PFSK-1 (cell line): Measurements from ENCODE around the gene ARMC6.

Experiments
- FOXP2 ChIP-seq: optimal IDR thresholded peaks from 2 replicates; pipeline ENCODE3; 2011; ENCODE audit warnings: borderline replicate concordance, control low read depth, inconsistent platforms; ENCODE audit not compliant: insufficient read depth; ENCODE audit errors: extremely low read length, extremely low read depth
- POLR2AphosphoS5 ChIP-seq: IDR thresholded peaks from 2 replicates; pipeline ENCODE4 v1.6.1; 2012; ENCODE audit warnings: low read depth, mild to moderate bottlenecking, control low read depth, low read length, moderate library complexity
- REST ChIP-seq, 2 experiments: IDR thresholded peaks; 2 replicates each; pipeline versions ENCODE4 v1.6.1 to v1.8.0; 2011 to 2012; ENCODE audit warnings: low read depth in 2 of 2, low read length in 2 of 2, control low read depth in 1 of 2, inconsistent platforms in 1 of 2, mild to moderate bottlenecking in 1 of 2, moderate library complexity in 1 of 2; ENCODE audit not compliant: insufficient read depth in 1 of 2
- SIN3A ChIP-seq: IDR thresholded peaks from 2 replicates; pipeline ENCODE4 v1.6.1; 2012; ENCODE audit warnings: mild to moderate bottlenecking, low read length, moderate library complexity, borderline replicate concordance; ENCODE audit not compliant: insufficient read depth
- TAF1 ChIP-seq: IDR thresholded peaks from 2 replicates; pipeline ENCODE4 v1.6.1; 2012; ENCODE audit warnings: low read length, control low read depth, borderline replicate concordance; ENCODE audit not compliant: insufficient read depth

Gene ARMC6

DNA sequence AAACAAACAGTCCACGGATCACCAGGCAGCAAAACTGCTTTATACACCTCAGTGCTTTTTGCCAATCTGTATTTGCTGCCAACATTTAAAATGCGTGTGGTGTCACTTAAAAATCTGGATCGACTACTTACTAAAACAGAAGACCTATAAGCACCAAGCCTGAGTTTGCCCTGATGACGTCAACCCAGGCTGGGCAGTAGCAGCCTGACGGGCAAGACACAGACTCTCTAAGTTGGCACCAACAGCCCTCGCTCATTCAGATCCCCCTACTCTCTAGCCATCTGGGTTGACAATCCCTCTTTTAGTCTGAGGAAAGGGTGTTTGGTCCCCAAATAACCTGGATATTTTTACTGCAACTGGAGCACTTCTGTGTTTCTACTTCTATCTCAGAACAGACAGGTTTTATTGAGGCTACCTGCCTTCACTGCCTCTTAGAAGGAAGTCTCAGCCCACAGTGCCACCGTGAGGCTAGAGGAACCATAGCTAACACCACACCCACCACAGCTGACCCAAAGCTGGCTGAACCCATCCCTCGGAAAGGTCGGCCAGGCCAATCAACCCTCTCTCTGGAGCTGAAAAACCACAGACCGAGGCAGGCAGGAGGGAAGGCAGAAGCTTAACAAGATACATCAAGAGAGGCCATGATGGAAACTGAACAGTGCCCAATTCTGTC, 7.0 kb upstream of the ARMC6 start:
- TF ChIP-seq SIN3A (no peak), POLR2AphosphoS5 (no peak), TAF1 (no peak), FOXP2 (no peak)

DNA sequence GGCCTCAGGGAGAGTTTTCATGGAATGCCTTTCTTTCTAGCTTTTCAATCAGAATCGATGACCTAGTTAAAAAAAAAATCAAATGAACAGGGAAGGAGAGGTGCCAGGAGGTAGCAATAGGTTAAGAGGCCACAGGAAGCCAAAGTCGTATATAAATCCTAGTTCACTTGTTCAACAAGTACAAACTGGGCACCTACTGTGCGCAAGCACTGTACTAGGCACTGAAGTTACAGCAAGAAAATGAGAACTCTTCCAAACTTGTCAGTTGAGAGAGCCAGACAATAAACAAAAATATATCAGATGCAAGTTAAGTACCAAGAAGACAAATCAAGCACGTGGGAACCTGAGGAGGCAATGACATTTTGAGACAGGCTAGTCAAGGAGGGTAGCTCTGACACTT, 6.2 kb upstream of the ARMC6 start:
- no peak for TF ChIP-seq REST (IDR thresholded peaks at IDR 0.05; ENCODE audit: insufficient read depth in 1 of 2, low read depth in 2 of 2, low read length in 2 of 2)
- TF ChIP-seq SIN3A: no peak
- TF ChIP-seq TAF1: no peak
- no peak for TF ChIP-seq FOXP2
- TF ChIP-seq POLR2AphosphoS5: no peak

GRCh38 chr19:19028526-19028925, 4.9 kb upstream of the ARMC6 start:
- TF ChIP-seq REST (IDR thresholded peaks at IDR 0.05; ENCODE audit: insufficient read depth in 1 of 2, low read depth in 2 of 2, low read length in 2 of 2) (no peak), FOXP2 (no peak), SIN3A (no peak), TAF1 (no peak), POLR2AphosphoS5 (no peak)

DNA sequence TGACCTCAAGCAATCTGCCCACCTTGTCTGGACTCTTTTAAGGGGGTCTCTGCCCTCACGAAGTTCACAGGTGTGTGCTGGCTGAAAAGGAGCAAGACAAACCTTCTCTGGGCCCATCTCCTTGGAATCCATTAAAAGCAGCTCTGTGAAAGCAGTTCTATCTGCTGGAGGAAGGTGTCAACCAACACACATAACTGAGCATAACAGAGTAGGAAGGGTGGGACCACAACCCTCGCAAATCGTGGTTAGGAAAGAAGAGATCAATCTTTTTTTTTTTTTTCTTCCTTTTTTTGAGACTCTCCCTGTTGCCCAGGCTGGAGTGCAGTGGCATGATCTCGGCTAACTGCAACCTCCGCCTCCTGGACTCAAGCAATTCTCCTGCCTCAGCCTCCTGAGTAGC, 1.5 kb upstream of the ARMC6 start:
- no peak for TF ChIP-seq POLR2AphosphoS5
- no peak for TF ChIP-seq SIN3A
- no peak for TF ChIP-seq FOXP2
- TF ChIP-seq TAF1: no peak

DNA sequence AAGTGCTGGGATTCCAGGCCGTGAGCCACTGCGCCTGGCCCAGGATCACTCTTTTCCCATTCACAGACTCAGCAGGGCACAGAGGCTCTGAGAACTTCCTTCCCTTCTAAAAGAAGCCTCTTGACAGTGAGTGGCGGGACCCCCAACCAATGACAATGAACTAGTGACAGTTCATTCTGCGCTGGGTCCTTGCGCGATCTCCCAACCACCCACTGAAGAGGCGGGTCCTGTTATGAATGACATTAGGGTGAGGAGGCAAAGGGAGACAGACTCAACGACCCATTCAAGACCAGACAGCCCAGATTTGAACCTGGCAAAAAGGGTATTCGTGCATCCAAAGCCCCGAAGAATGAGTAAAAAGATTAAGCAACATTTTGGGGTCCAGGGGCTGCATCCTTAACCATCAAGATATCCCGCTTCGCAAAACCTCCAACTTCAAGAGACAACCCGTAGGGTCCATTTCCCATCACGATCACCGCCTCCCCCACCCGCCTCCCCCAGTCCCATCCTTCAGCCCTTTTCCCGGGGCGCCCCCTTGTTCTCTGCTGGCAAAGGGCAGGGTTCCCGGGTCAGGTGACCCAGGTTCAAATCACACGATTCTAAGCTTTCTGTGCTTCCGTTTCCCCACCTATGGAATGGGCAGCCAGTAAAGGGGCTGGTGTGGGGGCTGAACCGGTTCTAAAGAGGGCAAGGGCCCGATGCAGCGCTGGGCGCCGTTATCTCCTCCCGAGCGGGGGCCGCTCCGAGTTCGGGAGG, 805 bp upstream of the ARMC6 start:
- TF ChIP-seq TAF1: peak; percentile 72; the same call in 1 of the 2 replicates
- peak; percentile 88; the same call in 1 of the 2 replicates for TF ChIP-seq POLR2AphosphoS5
- TF ChIP-seq FOXP2: no peak
- TF ChIP-seq SIN3A: 0 out of 2 replicates have a peak, but pooled peaks have one; percentile 69

- TF ChIP-seq SIN3A: no peak
Observed at GRCh38 chr19:19033176-19033425, 302 bp upstream of the ARMC6 start.

GRCh38 chr19:19034204-19034624, 811 bp downstream of the ARMC6 start:
- no peak for TF ChIP-seq FOXP2
- no peak for TF ChIP-seq REST (IDR thresholded peaks at IDR 0.05; ENCODE audit: insufficient read depth in 1 of 2, low read depth in 2 of 2, low read length in 2 of 2)
- peak; percentile 90; the same call in 1 of the 2 replicates for TF ChIP-seq SIN3A
- TF ChIP-seq POLR2AphosphoS5: peak; percentile 78; the same call in 1 of the 2 replicates
- peak; percentile 50; the same call in 1 of the 2 replicates for TF ChIP-seq TAF1
